UCSD-AML1 (cell line): ENCODE results near the gene SH2B2.
"Not testable (repeated sequence)": the region's sequence is repeated elsewhere in the genome, so short reads cannot be mapped to it uniquely, and the experiment has no call there.

Experiments
- DNase-seq: peaks from one replicate; lab custom pipeline; 2025; ENCODE audit not compliant: unreplicated experiment; lab: John Stamatoyannopoulos, UW

Gene SH2B2

DNA sequence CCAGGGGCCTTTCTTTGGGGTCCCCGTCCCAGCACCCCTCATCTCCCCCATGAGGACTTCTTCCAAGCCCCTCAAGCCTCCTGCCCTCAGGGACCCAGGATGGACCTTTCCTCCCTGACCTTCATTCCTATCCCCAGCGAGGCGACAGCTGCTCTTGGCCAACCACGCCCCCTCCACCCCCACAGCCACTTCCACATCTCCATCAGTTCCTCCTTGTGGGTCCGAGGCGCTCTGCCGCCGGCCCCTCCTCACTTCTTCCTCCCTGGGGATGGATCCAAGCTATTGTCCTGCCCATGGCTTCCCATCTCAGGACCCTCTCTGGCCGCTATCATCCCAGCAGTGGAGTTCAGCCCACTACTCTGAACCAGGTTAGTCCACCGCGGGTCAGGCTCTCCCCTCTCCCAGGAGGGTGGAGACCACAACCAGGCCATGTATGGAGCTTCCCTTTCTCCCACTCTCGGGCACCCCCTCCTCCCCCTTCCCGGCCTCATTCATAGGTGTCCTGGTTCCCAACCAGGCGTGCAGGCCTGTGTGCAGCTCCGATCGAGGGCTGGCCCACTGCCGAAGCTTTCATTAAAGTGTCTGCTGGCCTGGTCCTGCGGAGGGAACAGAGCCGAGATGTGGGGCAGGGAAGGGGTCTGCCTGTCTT, 1.7 kb upstream of the SH2B2 start:
- peak; percentile 39 for DNase-seq

DNA sequence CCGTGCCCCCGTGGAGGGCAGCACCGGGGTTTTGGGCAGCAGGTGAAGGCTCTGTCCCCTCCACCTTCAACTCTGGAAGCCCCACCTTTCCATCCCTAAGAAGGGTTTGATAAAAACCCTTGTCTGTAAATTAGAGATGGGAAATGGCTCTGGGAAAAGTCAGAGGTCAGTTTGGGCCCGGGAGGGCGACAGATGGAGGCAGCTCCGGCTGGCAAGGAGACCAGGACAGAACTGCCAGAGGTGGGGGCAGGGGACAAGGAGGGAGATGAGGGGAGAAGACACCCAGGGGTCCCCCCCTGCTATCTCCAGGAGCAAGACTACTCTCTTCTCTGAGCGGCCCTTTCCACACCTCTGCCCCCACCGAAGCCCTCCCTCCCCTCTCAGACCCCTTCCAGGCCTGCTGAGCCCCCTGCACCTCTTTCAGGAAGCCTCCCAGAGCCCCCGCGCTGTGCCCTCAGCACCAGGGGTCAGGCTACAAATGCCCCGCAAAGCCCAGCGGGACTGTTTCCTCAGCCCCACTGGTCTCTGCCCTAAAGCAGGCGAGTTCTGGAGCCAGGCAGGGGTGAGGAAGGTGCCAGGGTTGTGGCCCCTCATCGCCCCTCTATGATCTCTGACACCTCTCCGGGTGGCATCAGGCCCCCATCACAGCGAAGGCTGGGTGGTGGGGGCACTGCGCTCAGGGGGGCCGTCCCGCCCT, 980 bp upstream of the SH2B2 start:
- DNase-seq = no peak

DNA sequence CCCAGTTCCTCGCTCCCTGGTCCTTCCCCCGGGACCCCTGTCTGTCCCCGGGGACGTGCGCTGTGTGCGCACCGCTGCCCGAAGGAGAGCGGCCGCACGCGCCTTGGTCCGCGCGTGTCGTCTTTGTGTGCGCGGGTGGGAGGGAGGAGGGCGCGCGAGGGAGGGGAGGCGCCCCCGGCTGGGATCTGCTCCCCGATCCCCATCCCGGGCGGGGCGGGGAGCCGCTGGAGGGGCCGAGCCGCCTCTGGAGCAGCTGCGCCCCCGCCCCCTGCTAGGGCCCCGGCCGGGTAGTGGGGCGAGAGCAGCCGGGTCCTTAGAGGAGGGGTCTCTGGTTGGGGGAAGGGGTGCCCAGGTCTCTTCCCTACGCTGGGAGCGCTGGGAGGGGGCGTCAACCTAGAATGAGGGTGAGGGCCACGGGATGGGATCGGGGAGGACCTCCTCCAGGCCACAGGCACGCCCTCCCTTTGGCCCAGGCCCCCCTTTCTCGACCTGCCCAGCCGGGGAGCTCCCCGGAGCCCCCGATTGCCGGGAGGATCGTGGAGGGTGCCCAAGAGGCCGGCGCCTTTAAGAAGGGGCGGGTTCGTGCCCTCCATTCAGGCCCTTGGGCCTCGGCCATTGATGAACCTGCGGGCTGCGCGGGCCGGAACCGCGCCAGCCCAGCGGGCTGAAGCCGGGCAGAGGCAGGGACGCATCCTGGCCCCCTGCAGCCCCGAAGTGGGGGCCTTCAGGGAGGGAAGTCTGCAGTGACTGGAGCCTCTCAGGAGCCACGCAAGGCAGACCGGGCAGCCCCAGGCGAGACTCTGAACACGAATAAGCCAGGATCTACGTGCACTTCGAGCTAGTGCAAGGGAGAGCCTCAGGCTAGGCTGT, 678 bp downstream of the SH2B2 start:
- no peak for DNase-seq

DNA sequence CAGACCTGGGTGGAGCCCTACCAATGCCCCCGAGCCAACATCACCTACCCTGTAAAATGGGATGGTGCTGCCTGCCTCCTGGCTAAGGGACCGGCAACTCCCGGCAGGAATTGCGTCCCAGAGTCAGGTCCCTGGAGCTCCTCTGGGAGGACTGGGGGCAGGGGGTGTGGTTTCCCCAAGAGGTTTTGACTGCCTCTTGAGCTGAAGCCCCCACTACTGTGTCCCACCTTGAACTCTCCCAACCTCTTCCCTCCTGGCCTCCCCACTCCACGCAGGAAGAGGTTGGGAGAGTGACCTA, 1.3 kb downstream of the SH2B2 start:
- DNase-seq = no peak

DNA sequence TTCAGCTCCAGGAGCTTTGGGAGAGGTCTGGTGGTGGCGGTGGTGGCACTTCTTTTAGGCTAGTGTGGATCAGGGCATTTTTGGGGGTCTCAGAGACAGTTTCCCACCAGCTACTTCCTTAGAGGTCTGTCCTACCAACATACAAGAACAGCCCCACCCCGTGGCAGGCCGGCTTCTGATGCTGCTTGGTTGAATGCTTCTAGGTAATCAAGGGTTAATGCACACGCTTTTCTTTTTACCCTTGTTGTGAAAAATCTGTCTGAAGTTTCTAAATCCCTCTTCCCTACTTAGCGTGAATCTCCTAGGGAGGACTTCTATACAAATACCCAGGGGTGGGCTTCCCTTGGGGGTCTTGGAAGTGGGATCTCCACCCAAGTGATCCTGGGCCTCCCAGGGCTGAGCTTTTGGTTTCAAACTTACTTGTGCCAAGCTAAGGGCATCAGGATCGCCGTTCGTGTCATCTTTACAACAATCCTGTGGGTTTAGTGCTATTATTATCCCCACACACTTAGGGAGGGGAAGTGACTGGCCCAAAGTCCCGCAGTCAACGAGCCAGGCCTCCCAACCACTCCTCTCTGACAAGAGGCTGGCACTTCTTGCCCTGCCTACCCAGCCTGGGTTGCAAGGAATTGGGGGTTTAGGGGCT, 1.7 kb downstream of the SH2B2 start:
- DNase-seq = peak; percentile 8

DNA sequence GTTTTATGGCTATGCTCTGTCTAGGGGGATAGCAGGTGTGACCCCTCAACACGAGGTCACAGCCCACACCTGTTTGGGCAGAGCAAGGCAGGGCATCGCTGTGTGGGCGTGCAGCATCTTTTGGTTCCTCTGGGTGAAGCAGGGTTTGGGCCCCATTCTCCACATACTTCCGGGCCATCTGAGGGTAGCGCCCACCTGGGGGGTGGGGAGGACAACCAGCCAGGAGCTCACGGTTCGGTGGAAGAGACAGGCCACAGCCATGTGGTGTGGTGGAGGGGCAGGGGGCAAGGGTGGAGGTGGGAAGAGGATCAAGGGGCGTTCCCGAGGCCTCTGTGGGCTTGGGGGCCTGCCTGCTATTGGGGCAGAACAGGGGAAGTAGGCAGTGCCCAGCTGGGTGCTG, 2.4 kb downstream of the SH2B2 start:
- no peak for DNase-seq

DNA sequence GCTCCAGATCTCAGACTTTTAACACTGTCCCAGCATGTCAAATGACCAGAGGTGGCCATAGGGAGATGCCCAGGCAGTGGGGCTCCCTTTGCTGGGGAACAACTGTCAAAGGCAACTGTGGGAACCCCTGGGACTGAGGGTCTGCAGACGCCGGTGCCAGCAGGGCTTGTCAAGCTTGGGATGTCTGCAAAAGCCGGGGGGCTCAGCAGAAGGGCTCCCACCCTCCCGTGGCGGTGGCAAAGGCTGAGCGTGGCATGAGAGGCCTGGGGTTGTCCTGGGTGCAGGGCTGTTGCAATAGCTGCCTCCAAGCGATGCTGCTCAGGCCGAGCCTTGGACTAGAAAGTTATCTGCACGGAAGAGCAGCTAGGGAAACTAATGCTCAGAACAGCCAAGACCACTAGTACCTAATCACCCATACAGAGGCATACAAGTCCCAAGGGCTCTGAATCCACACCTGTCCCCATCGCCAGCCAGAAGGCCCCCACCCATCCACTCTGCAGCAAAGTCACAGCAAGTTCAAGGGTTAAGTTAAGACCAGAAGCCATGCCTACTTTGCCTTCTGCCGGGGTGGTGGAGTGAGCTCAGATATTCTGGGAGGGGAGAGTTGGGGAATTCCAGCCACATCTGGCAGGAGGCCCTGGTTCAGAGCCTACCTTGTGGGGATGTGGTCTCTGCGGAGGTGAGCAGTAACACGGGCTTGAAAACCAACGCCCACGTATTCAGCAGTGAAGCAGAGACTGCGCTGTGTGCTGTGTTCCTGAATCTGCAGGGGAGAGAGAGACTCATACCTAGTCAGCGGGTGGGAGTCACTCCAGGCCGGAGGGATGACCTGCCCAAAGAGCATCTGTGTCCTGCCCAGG, 4.6 kb downstream of the SH2B2 start:
- DNase-seq = no peak

DNA sequence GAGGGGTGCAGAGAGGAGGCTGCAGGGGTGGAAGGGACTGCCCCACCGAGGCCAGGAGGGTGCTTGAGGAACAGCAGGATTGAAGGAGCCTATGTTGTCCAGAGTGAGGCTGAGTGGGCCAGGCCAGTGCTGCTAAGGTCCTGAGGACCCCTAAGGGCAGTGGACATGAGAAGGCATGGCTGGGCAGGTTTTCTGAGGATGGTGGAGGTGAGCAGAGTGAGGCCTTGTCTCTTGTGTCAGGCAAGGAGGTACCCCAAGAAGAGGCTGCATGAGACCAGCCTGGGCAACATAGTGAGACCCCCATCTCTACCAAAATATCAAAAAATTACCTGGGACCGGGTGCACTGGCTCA, 5.2 kb downstream of the SH2B2 start:
- DNase-seq = no peak

DNA sequence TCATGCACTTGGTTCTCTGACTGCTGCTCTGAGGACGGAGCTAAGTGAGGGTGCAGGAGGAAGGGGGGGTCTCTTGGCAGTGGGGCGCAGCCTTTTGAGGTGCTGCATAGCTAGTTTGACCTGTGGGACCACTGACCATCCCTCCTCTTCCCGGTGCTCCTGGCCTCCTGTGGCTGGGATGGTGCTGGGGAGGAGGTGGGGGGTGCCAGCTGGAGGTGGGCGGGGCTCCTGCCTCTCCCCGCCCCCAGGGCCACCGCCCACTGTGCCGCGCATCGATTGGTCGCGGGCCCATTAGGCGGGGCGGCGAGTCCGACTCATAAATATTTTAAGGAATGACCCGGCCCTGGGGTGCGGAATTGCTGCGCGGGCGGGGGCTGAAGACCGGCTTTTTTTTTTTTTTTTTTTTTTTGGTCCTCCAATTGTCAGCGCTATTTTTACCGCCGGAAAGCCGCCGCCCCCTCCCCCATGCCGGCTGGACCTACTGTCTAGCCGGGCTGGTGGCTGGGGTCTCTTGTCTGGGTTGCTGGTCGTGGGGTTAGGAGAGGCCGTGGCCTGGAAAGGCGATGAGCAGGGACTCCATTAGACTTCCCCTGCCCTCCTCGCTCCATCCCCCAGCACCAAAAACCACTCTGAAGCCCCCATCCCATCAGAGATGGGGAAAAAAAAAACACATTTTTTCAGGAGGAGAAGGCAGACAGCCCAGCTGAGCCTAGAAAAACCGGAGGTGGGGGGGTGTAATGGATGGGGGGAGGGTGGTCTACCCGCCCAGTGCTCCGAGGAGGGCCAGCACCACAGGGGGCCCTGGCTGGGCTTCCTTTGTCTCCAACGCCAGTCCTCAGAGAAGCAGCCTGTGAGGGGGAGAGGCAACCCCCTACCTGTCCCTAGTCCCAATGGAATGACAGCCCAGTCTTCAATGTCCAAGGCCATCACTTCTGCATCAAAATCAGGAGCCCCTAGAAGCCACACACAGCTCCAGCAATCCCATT, 6.4 kb downstream of the SH2B2 start:
- no peak for DNase-seq

DNA sequence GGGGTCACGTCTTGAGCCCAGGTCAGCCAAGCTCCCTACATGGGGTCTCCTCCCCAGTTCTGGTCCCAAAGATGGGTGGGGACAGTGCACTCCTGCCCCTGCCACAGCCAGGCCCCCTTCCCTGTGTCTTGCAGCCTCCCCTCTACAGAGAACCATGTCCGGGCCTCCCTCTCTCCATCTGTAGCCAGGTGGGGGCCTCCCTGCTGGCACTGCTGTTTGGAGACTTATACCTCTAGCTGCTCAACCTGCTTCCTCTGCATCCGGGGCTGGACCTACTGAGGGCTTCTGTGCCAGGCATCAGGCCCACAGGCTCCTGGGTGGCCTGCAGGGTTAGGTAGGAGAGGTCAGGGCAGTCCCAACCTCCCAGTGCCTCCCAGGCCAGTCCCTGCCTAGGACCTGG, 7.9 kb downstream of the SH2B2 start:
- no peak for DNase-seq

DNA sequence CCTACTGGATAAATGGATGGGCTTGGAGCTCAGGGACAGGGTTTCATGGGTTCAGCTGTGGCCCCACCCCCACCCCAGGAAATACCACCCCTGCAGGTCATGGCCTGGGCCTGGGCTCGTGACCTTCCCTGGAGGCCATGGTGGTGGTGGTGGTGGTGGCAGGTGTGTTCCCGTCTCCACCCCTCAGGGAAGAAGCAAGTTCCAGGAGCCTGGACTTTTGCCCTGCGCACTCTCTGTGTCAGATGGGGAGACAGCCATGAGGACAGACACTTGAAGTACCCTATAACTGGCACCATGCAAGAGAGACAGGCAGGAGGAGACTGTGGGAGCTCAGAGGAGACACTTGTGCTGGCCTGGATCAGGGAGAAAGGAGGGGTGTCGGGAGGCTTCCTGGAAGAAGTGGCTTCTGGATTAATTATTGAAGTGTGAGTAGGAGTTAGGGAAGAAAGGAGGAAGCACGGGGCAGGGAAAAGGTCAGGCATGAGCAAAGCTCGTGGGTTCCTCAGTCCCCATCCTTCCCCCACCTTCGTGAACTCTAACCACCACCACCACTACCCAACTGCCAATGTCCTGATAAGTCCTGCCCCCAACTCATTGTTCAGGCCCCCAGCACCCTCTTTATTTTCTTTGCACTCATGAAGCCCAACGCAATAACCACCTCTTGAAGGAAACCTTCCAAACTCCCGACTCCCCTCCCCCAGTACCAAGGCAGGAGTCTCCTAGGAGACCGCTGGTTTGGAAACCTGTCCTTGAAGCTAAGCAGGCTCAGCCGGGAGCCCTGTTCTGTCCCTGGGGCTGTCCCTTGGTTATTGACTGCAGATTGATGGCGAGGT, 8.9 kb downstream of the SH2B2 start:
- no peak for DNase-seq

DNA sequence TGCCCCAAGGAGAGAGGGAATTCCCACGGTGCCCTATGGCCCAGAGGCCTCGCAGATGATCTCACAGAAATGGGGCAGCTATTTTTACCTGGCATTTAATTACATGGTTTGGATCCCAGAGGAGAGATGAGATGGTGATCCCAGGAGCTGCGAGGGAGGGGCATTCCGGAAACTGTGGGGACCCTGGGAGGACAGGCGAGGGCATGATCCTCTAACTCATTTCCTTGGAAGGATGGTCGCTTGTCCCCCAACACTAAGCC, 9.4 kb downstream of the SH2B2 start:
- DNase-seq = no peak

DNA sequence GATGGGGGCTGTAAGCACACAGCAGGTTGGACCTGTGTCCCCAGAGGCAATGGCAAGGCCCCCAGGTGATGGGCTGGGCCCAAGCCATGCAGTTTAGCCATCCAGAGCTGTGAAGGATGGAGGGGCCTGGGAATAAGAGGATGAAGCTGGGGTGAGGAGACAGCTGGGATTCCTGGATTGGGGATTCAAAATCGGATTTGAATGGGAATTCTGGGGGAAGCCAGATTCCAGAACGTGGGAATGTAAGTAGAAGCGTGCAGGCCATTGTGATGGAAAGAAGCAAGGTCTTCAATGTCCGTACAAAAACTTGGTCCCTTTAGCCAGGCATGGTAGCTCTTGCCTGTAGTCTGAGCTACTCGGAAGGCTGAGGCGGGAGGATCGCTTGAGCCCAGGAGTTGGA, 9.8 kb downstream of the SH2B2 start:
- no peak for DNase-seq

DNA sequence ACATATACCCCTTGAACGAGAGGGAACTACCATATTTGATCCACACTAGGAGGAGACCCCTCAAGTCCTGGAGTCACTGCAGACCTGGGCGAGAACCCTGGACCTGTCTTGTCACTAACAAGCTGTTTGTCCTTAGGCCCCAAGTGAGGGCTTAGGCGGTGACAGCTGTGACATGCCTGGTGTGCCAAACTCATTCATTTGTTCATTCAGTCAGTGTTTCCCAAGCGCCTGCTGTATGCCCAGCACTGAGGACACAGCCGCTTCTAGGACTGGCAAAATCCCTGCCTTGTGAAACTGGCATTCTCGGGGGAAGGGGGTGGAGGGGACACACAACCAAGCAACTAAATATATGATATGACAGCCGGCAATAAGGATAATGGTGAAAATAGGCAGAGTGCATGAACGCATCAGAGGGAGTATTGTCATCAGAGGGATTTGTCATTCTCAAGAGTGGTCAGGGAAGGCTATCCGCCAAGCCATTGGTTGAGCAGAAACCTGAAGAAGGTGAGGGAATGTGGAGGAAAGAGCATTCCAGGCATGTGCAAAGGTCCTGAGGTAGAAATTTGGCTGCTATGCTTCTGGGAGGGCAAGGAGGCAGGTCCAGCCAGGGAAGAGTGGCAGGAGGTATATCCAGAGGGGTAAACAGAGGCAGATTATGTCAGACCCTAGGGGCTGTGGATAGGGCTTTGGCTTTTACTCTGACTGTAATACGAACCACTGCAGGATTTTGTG, 11.0 kb downstream of the SH2B2 start:
- DNase-seq = no peak

DNA sequence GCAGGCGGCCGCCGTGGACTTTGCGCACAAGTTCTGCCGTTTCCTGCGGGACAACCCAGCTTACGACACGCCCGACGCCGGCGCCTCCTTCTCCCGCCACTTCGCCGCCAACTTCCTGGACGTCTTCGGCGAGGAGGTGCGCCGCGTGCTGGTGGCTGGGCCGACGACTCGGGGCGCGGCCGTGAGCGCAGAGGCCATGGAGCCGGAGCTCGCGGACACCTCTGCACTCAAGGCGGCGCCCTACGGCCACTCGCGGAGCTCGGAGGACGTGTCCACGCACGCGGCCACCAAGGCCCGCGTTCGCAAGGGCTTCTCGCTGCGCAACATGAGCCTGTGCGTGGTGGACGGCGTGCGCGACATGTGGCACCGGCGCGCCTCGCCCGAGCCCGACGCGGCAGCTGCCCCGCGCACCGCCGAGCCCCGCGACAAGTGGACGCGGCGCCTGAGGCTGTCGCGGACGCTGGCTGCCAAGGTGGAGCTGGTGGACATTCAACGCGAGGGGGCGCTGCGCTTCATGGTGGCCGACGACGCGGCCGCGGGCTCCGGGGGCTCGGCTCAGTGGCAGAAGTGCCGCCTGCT, 14.1 kb downstream of the SH2B2 start:
- no peak for DNase-seq

DNA sequence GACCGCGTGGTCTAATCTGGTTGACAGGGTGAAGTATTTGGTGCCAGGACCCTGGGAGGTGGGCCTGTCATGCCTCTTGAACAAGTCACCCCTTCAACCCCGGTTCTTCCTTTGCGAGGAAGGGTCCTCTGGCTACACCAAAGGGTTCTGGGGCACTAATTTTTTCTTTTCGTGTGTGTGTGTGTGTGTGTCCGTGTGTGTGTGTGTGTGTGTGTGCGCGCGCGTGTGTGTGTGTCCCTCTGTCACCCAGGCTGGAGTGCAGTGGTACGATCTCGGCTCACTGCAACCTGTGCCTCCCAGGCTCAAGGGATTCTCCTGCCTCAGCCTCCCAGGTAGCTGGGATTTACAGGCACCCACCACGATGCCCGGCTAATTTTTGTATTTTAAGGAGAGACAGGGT, 14.7 kb downstream of the SH2B2 start:
- DNase-seq = not testable (repeated sequence)

DNA sequence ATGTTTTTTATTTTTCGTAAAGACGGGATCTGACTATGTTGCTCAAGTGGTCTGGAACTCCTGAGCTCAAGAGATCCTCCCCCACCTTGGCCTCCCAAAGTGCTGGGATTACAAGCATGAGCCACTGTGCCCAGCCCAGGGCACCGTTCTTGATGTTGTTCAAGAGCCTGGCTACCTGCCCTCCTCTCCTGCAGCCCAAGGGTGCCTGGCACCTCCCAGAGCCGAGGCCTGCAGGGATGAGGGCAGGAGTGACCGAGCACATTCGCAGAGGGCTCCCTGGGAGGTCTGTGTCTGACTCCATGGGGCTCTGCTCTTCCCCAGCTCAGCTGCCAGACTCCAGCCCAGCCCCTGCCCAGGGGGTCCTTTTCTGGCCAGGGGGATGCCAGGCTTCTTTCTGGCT, 15.4 kb downstream of the SH2B2 start:
- DNase-seq = no peak
